Hepatocyte (in vitro differentiated cells): ENCODE results near the gene DCAF15. TPM values are rescaled to one million over a fixed set of nuclear protein-coding genes. Genes with fewer than 3 reads are reported as not detected.

Source experiments
- DNase-seq: peaks from one replicate; pipeline ENCODE4 v3.0.0-alpha.2; 2016; ENCODE audit warnings: low spot score
- H2AFZ ChIP-seq: fragments of 200-600 bp; sonication (generic); 2 replicates; pipeline ENCODE4 v1.6.0; 2016; ENCODE audit warnings: antibody characterized with exemption, mild to moderate bottlenecking
- H3K27ac ChIP-seq: fragments of 200-600 bp; sonication (generic); 2 replicates; pipeline ENCODE4 v1.5.1; 2016; ENCODE audit warnings: mild to moderate bottlenecking
- H3K27me3 ChIP-seq: fragments of 200-600 bp; sonication (generic); 2 replicates; pipeline ENCODE4 v1.6.1; 2016
- H3K36me3 ChIP-seq: fragments of 200-600 bp; sonication (generic); replicated peaks from 2 replicates; pipeline ENCODE4 v1.5.1; 2016; ENCODE audit warnings: low read depth; ENCODE audit not compliant: insufficient read depth
- H3K4me1 ChIP-seq: fragments of 200-600 bp; sonication (generic); 2 replicates; pipeline ENCODE4 v1.5.1; 2016; ENCODE audit warnings: mild to moderate bottlenecking, moderate library complexity; ENCODE audit not compliant: insufficient read depth
- H3K4me2 ChIP-seq: fragments of 200-600 bp; sonication (generic); 2 replicates; pipeline ENCODE4 v1.6.0; 2016
- H3K4me3 ChIP-seq: fragments of 200-600 bp; sonication (generic); 2 replicates; pipeline ENCODE4 v1.5.1; 2016; ENCODE audit warnings: mild to moderate bottlenecking
- H3K79me2 ChIP-seq: fragments of 200-600 bp; sonication (generic); 2 replicates; pipeline ENCODE4 v1.6.0; 2017; ENCODE audit warnings: mild to moderate bottlenecking
- H3K9me2 ChIP-seq: fragments of 200-600 bp; sonication (generic); replicated peaks from 2 replicates; pipeline ENCODE4 v1.6.0; 2017; ENCODE audit warnings: mild to moderate bottlenecking; ENCODE audit not compliant: insufficient read depth
- H3K9me3 ChIP-seq: fragments of 200-600 bp; sonication (generic); 2 replicates; pipeline ENCODE4 v1.5.1; 2016; ENCODE audit warnings: low read depth, mild to moderate bottlenecking
- H4K20me1 ChIP-seq: fragments of 200-600 bp; sonication (generic); 2 replicates; pipeline ENCODE4 v1.6.0; 2016; ENCODE audit warnings: mild to moderate bottlenecking; ENCODE audit not compliant: insufficient read depth, poor library complexity, severe bottlenecking
- CTCF ChIP-seq: fragments of 200-600 bp; sonication (generic); IDR thresholded peaks from 2 replicates; pipeline ENCODE4 v1.5.1; 2016; ENCODE audit warnings: antibody characterized with exemption, mild to moderate bottlenecking; ENCODE audit not compliant: poor library complexity
- EZH2 ChIP-seq: fragments of 200-600 bp; sonication (generic); IDR thresholded peaks from 2 replicates; pipeline ENCODE4 v1.6.1; 2016; ENCODE audit warnings: antibody characterized with exemption, mild to moderate bottlenecking, borderline replicate concordance
- EZH2phosphoT487 ChIP-seq: fragments of 200-600 bp; sonication (generic); IDR thresholded peaks from one replicate; pipeline ENCODE4 v1.6.1; 2018; ENCODE audit warnings: antibody characterized with exemption, mild to moderate bottlenecking, low read depth, moderate library complexity; ENCODE audit not compliant: unreplicated experiment, severe bottlenecking
- WGBS: methylation state at CpG from one replicate; pipeline ENCODE4 v1.1.6; 2016; ENCODE audit warnings: low lambda C conversion rate; ENCODE audit errors: missing lambda C conversion rate; 5-methylcytosine and 5-hydroxymethylcytosine counted together
- polyA plus RNA-seq: library from polyadenylated mRNA; unstranded; fragments of >200 nt; fragmentation: Nextera tagmentation; extraction: Ambion mirVana; gene quantifications from 2 replicates; pipeline ENCODE4 v1.2.1, GENCODE V29; 2016
- total RNA-seq: library from RNA; depleted of rRNA; stranded (reverse); fragments of >200 nt; gene quantifications from 2 replicates; pipeline ENCODE4 v1.2.3, GENCODE V29; 2014

DCAF15 gene
- total and polyA plus RNA-seq, 2 experiments from 2014 or later = 13.4 to 16.4 TPM

- H3K79me2 ChIP-seq = no peaks in the 10 kb centered on the region
- WGBS = 91% methylated on average over 15 of the region's 15 CpGs
- TF ChIP-seq EZH2phosphoT487 = no peak
- H3K36me3 ChIP-seq = no peaks in the 10 kb centered on the region
- H3K4me1 ChIP-seq = peaks cover 12% of the 10 kb centered on the region
- no peaks in the 10 kb centered on the region for H4K20me1 ChIP-seq
- no peaks in the 10 kb centered on the region for H3K27me3 ChIP-seq
- H3K4me2 ChIP-seq = no peak overlapping the region
- no peaks in the 10 kb centered on the region for H3K9me3 ChIP-seq
- no peak overlapping the region for H3K27ac ChIP-seq
- no peak overlapping the region for H3K4me3 ChIP-seq
- no peak overlapping the region for H2AFZ ChIP-seq
- H3K9me2 ChIP-seq = no peaks in the 10 kb centered on the region
- DNase-seq = no peak
Observed at GRCh38 chr19:13980340-13980739, 28.0 kb downstream of the DCAF15 start.

- H3K79me2 ChIP-seq = no peaks in the 10 kb centered on the region
- H3K4me2 ChIP-seq = no peak overlapping the region
- no peaks in the 10 kb centered on the region for H3K27me3 ChIP-seq
- H3K4me3 ChIP-seq = no peak overlapping the region
- H3K9me2 ChIP-seq = no peaks in the 10 kb centered on the region
- no peaks in the 10 kb centered on the region for H4K20me1 ChIP-seq
- peaks cover 12% of the 10 kb centered on the region for H3K4me1 ChIP-seq
- H2AFZ ChIP-seq = no peak overlapping the region
- no peak for TF ChIP-seq EZH2
- no peak for TF ChIP-seq EZH2phosphoT487
- TF ChIP-seq CTCF = no peak
- H3K27ac ChIP-seq = no peak overlapping the region
- DNase-seq = no peak
- H3K36me3 ChIP-seq = no peaks in the 10 kb centered on the region
- no peaks in the 10 kb centered on the region for H3K9me3 ChIP-seq
- 90% methylated on average over 5 of the region's 5 CpGs for WGBS
Observed at GRCh38 chr19:13981021-13981420, 28.7 kb downstream of the DCAF15 start.

GRCh38 chr19:13981467-13981866 lies 29.2 kb downstream of the DCAF15 start:
- Histone ChIP-seq H3K27me3 (no peaks in the 10 kb centered on the region), H3K9me3 (no peaks in the 10 kb centered on the region), H3K27ac (no peak overlapping the region), H3K36me3 (no peaks in the 10 kb centered on the region), H3K4me2 (no peak overlapping the region), H3K4me1 (peaks cover 12% of the 10 kb centered on the region), H3K4me3 (no peak overlapping the region), H3K79me2 (no peaks in the 10 kb centered on the region), H2AFZ (no peak overlapping the region), H3K9me2 (no peaks in the 10 kb centered on the region), H4K20me1 (no peaks in the 10 kb centered on the region)
- no peak for DNase-seq
- TF ChIP-seq CTCF (no peak), EZH2phosphoT487 (no peak), EZH2 (no peak)
- 96% methylated on average over 9 of the region's 9 CpGs for WGBS

- Histone ChIP-seq H3K4me2 (no peak overlapping the region), H3K4me1 (peaks cover 12% of the 10 kb centered on the region), H3K27ac (no peak overlapping the region), H3K4me3 (no peak overlapping the region), H3K9me2 (no peaks in the 10 kb centered on the region), H3K9me3 (no peaks in the 10 kb centered on the region), H3K36me3 (no peaks in the 10 kb centered on the region), H3K27me3 (no peaks in the 10 kb centered on the region), H4K20me1 (no peaks in the 10 kb centered on the region), H2AFZ (no peak overlapping the region), H3K79me2 (no peaks in the 10 kb centered on the region)
- DNase-seq = no peak
- WGBS = 97% methylated on average over 16 of the region's 17 CpGs
- TF ChIP-seq EZH2phosphoT487 (no peak), CTCF (no peak), EZH2 (no peak)
Observed at GRCh38 chr19:13981988-13982501, 29.7 kb downstream of the DCAF15 start.
